ENCODE data around the gene SH3RF3. TPM values are rescaled to one million over a fixed set of nuclear protein-coding genes. Genes with fewer than 3 reads are reported as not detected.

Gene SH3RF3
- total and polyA plus RNA-seq, 9 of the 15 experiments (the other 6 are each of a cell fraction or from before 2014, with no cell fraction given) = 0.02 TPM; not detected in 8

DNA sequence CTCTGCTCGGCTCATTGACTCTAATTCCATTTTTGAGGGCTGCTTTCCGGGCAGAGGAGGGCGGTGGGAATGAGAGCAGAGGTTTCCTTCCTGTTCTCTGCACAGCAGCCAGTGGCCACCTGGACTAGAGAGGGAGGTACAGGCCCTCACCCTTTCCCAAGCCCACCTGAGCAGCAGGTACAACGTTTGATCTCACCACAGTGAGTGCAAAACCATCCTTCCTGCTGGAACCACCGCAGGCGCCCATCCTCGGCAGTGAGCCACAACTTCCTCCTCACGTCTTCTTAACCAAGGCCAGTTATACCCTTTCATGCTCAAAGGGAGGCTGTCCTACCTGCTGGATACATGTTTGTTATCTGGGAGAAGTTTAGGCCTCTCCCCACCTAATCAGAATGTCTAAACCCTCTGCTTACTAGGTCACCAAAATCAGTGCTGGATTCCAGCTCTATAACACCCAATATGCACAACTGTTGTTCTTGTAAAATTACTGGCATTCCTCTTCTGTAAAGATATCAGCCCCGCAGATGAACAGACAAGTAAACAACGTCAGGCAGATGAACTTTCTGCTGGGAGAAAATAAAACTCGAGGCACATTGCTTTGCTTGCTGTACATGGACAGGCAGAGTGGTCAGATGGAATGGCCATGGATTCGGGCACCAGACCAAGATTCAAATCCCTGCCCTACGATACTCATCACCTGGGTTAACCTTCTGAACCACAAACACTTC lies 191.4 kb downstream of the SH3RF3 start:
- intact Hi-C loops (cut with micrococcal nuclease) (no loop called here), in situ Hi-C loops (cut with MboI) (no loop called here)
- Histone ChIP-seq H3K9ac (ENCODE audit: insufficient read depth in 1 of 2, low read depth in 2 of 2, low read length in 2 of 2) (no peak overlapping the region), H2AFZ (ENCODE audit: low read depth, low read length) (no peak overlapping the region), H3K4me3 (no peak overlapping the region), H3K36me3 (ENCODE audit: control insufficient read depth, insufficient read depth, low read length) (no peaks in the 10 kb centered on the region), H3K27ac (ENCODE audit: extremely low read depth, low read depth, low read length) (no peak overlapping the region), H3K9me1 (ENCODE audit: control insufficient read depth, insufficient read depth, low read length) (no peaks in the 10 kb centered on the region), H3K9me3 (replicated peaks; ENCODE audit: control insufficient read depth, insufficient read depth, low read depth, low read length) (no peaks in the 10 kb centered on the region), H3K4me1 (replicated peaks in 1 of 2; ENCODE audit: control insufficient read depth in 2 of 2, insufficient read depth in 2 of 2, low read length in 2 of 2) (no peaks in the 10 kb centered on the region), H3K79me2 (ENCODE audit: control insufficient read depth, insufficient read depth, low read length) (no peaks in the 10 kb centered on the region), H3K27me3 (ENCODE audit: control insufficient read depth in 2 of 2, insufficient read depth in 2 of 2, low read length in 2 of 2) (peaks cover 8 to 44% of the 10 kb centered on the region in 2 experiments; a peak in 4 of 5 replicates), H3K4me2 (ENCODE audit: insufficient read depth, low read length) (no peak overlapping the region), H4K20me1 (replicated peaks; ENCODE audit: control insufficient read depth, insufficient read depth, low read length) (peaks cover 15% of the 10 kb centered on the region; the same call in 1 of the 2 replicates)
- FAIRE-seq (no peak), ATAC-seq (no peak), DNase-seq (ENCODE audit: extremely low read depth in 1 of 4, low spot score in 3 of 4) (no peak)
- 0% methylated on average over 13 of the region's 13 CpGs for WGBS (ENCODE audit: insufficient coverage, low coverage, missing lambda C conversion rate)
- TF ChIP-seq HDAC8 (tag; IDR thresholded peaks at IDR 0.05) = no peak
- TF ChIP-seq CAMTA2 (CRISPR knock-in tag; conservative IDR thresholded peaks at IDR 0.05) = no peak
- no peak for TF ChIP-seq ZNF134 (CRISPR knock-in tag; conservative IDR thresholded peaks at IDR 0.05)
- no TSS peak for BruUV-seq (replicated peaks)
- POLR2A ChIA-PET = interaction anchor here (0.9 kb wide), 1 partner anchor 31 kb away, joined by 3 read pairs; no protein-coding TSS in a partner anchor
- CTCF ChIA-PET (ENCODE audit: low intra/inter-chr PET ratio) = no interaction called here

DNA sequence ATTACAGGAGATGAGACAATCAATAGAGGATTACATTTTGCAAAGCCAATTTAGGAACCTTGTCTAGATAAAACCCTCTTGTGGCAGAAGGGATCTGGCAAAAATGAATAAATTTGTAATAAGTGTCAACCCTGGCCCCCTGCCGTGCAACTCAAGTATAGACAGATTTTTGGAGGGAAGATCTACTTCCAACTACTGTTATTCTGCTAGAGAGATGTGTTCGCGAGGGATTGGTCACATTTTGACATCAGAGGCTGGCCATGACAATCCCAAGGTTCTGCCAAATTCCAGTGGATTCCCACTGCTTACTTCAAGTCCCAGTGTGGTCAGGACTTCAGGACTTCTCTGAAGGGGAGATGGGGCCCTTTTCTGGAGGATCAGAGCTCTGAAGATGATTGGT lies 192.6 kb downstream of the SH3RF3 start:
- CTCF ChIA-PET (ENCODE audit: low intra/inter-chr PET ratio) = no interaction called here
- POLR2A ChIA-PET = no interaction called here
- in situ Hi-C loops (cut with MboI) (no loop called here), intact Hi-C loops (cut with micrococcal nuclease) (no loop called here)
- Histone ChIP-seq H3K4me2 (ENCODE audit: insufficient read depth, low read length) (no peak overlapping the region), H3K27me3 (ENCODE audit: control insufficient read depth in 2 of 2, insufficient read depth in 2 of 2, low read length in 2 of 2) (peaks cover 8 to 50% of the 10 kb centered on the region in 2 experiments; a peak in 4 of 5 replicates), H3K36me3 (ENCODE audit: control insufficient read depth, insufficient read depth, low read length) (no peaks in the 10 kb centered on the region), H4K20me1 (replicated peaks; ENCODE audit: control insufficient read depth, insufficient read depth, low read length) (peaks cover 8% of the 10 kb centered on the region; the same call in 1 of the 2 replicates), H2AFZ (ENCODE audit: low read depth, low read length) (no peak overlapping the region), H3K79me2 (ENCODE audit: control insufficient read depth, insufficient read depth, low read length) (no peaks in the 10 kb centered on the region), H3K4me3 (no peak overlapping the region), H3K27ac (ENCODE audit: extremely low read depth, low read depth, low read length) (no peak overlapping the region), H3K9ac (ENCODE audit: insufficient read depth in 1 of 2, low read depth in 2 of 2, low read length in 2 of 2) (no peak overlapping the region), H3K9me3 (replicated peaks; ENCODE audit: control insufficient read depth, insufficient read depth, low read depth, low read length) (no peaks in the 10 kb centered on the region), H3K9me1 (ENCODE audit: control insufficient read depth, insufficient read depth, low read length) (no peaks in the 10 kb centered on the region), H3K4me1 (replicated peaks in 1 of 2; ENCODE audit: control insufficient read depth in 2 of 2, insufficient read depth in 2 of 2, low read length in 2 of 2) (no peaks in the 10 kb centered on the region)
- ATAC-seq (no peak), FAIRE-seq (no peak), DNase-seq (ENCODE audit: extremely low read depth in 1 of 4, low spot score in 3 of 4) (no peak)
- no TSS peak for BruUV-seq (replicated peaks)
- 0% methylated on average over 3 of the region's 3 CpGs for WGBS (ENCODE audit: insufficient coverage, low coverage, missing lambda C conversion rate)
- no peak for TF ChIP-seq MIER1 (IDR thresholded peaks at IDR 0.05; ENCODE audit: low read depth)
- TF ChIP-seq EHMT2 (IDR thresholded peaks at IDR 0.05) = no peak
- no peak for TF ChIP-seq CBX5 (IDR thresholded peaks at IDR 0.05; ENCODE audit: borderline replicate concordance, low read depth)
- peak in 1 of 2 experiments; percentile 2; a peak in 1 of 4 replicates for TF ChIP-seq RAD21 (CRISPR knock-in tag; conservative IDR thresholded peaks at IDR 0.05 in 1 of 2, IDR thresholded peaks at IDR 0.05 in 1 of 2)
- TF ChIP-seq, protein P1, sequence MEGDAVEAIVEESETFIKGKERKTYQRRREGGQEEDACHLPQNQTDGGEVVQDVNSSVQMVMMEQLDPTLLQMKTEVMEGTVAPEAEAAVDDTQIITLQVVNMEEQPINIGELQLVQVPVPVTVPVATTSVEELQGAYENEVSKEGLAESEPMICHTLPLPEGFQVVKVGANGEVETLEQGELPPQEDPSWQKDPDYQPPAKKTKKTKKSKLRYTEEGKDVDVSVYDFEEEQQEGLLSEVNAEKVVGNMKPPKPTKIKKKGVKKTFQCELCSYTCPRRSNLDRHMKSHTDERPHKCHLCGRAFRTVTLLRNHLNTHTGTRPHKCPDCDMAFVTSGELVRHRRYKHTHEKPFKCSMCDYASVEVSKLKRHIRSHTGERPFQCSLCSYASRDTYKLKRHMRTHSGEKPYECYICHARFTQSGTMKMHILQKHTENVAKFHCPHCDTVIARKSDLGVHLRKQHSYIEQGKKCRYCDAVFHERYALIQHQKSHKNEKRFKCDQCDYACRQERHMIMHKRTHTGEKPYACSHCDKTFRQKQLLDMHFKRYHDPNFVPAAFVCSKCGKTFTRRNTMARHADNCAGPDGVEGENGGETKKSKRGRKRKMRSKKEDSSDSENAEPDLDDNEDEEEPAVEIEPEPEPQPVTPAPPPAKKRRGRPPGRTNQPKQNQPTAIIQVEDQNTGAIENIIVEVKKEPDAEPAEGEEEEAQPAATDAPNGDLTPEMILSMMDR (IDR thresholded peaks at IDR 0.05 in 2 of 3, conservative IDR thresholded peaks at IDR 0.05 in 1 of 3; ENCODE audit: insufficient read depth in 2 of 3, low read depth in 1 of 3, low read length in 3 of 3) = peak in 2 of 3 experiments; percentile 19 to 20; a peak in 3 of 6 replicates
- TF ChIP-seq ZNF316 (IDR thresholded peaks at IDR 0.05) = no peak
- no peak for TF ChIP-seq CSDE1 (IDR thresholded peaks at IDR 0.05)
- no peak for TF ChIP-seq TSC22D4 (tag; IDR thresholded peaks at IDR 0.05)
- TF ChIP-seq BRF1 (IDR thresholded peaks at IDR 0.05; ENCODE audit: borderline replicate concordance, extremely low read depth, insufficient read length) = no peak
- TF ChIP-seq ZSCAN32 (CRISPR knock-in tag; IDR thresholded peaks at IDR 0.05) = no peak
